Skeletal muscle tissue (tissue), 4 donors: ENCODE measurements around the gene NKAIN2. TPM values are rescaled to one million over a fixed set of nuclear protein-coding genes. Genes with fewer than 3 reads are reported as not detected.
"Not testable (repeated sequence)": the region's sequence is repeated elsewhere in the genome, so short reads cannot be mapped to it uniquely, and the experiment has no call there.

Experiments
- H3K27ac ChIP-seq: one replicate; pipeline ENCODE4 v1.7.0; 2013; ENCODE audit warnings: mild to moderate bottlenecking, low read depth, low read length, inconsistent platforms
- H3K27me3 ChIP-seq, 3 donors: one replicate each; pipeline ENCODE4 v1.7.0; 2013; ENCODE audit warnings: low read length in 3 of 3; ENCODE audit not compliant: control insufficient read depth in 3 of 3, insufficient read depth in 3 of 3
- H3K36me3 ChIP-seq, 3 donors: one replicate each; pipeline ENCODE4 v1.7.0; 2013; ENCODE audit warnings: low read length in 3 of 3; ENCODE audit not compliant: control insufficient read depth in 3 of 3, insufficient read depth in 3 of 3
- H3K4me1 ChIP-seq, 3 donors: one replicate each; pipeline ENCODE4 v1.7.0; 2013; ENCODE audit warnings: low read length in 3 of 3, mild to moderate bottlenecking in 3 of 3; ENCODE audit not compliant: control insufficient read depth in 3 of 3, insufficient read depth in 3 of 3
- H3K4me3 ChIP-seq, 3 donors: one replicate each; pipeline ENCODE4 v1.7.0; 2013; ENCODE audit warnings: low read length in 3 of 3
- H3K9ac ChIP-seq, 3 donors: one replicate each; pipeline ENCODE4 v1.7.0; 2013; ENCODE audit warnings: low read length in 3 of 3, mild to moderate bottlenecking in 3 of 3, moderate library complexity in 2 of 3, low read depth in 1 of 3
- H3K9me3 ChIP-seq, 3 donors: one replicate each; pipeline ENCODE4 v1.7.0; 2013; ENCODE audit warnings: low read length in 3 of 3; ENCODE audit not compliant: control insufficient read depth in 3 of 3
- total RNA-seq: library from RNA; depleted of rRNA; stranded (reverse); fragments of >200 nt; gene quantifications from one replicate; pipeline ENCODE4 v1.2.3, GENCODE V29; 2014
- donor health status: Osteomylitis.

Gene NKAIN2
- total RNA-seq, 1 donor from 2014 or later = 3.1 TPM

GRCh38 chr6:124564125-124564524 lies 760.5 kb downstream of the NKAIN2 start:
- not testable (repeated sequence) for H3K36me3 ChIP-seq, H3K4me3 ChIP-seq, H3K9ac ChIP-seq, H3K4me1 ChIP-seq, H3K27ac ChIP-seq, H3K27me3 ChIP-seq, H3K9me3 ChIP-seq

DNA sequence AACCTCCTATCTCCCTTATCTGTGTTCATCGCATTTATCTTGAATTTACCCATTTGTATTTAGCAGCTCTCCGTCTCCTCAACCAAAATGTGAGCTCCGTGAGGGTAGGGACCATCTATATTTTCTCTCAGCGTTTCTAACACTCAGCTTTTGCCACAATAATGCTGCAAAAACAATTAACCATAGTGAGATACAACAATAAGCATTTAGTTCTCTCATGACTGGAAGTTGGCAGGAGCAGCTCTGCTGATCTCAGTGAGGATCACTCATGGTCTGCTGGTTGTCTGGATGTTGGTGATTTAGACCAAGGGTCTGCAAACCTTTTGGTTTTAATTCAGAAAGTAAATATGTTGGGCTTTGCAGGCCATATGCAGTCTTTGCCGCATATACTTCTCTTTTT lies 763.7 kb downstream of the NKAIN2 start:
- peaks cover 0 to 2% (median 0%) of the 10 kb centered on the region in 3 donors for H3K9me3 ChIP-seq
- no peaks in the 10 kb centered on the region for H3K36me3 ChIP-seq
- no peaks in the 10 kb centered on the region for H3K4me1 ChIP-seq
- no peak overlapping the region for H3K4me3 ChIP-seq
- H3K27me3 ChIP-seq = no peaks in the 10 kb centered on the region
- no peak overlapping the region for H3K27ac ChIP-seq
- H3K9ac ChIP-seq = no peak overlapping the region

DNA sequence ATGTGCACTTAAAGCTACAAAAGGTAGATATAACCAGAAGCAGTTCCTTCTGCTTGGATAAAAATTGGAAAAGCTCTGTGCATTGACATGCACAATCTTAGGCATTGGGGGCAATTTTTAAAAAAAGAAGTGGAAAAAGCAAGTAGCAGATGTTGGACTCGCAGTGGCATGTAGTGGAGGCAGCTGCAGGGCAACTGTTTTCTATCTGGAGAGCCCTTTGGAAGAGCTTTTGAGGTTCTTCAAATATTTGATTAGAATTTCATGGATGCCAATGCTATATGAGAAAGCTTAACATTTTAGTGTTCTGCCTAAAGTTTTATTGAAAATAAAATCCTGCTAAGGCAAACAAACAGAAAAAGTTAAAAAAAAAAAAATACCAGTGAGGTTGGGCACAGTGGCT lies 770.3 kb downstream of the NKAIN2 start:
- H3K4me1 ChIP-seq = no peaks in the 10 kb centered on the region
- no peaks in the 10 kb centered on the region for H3K9me3 ChIP-seq
- H3K27me3 ChIP-seq = no peaks in the 10 kb centered on the region
- no peak overlapping the region for H3K4me3 ChIP-seq
- H3K36me3 ChIP-seq = no peaks in the 10 kb centered on the region
- H3K9ac ChIP-seq = no peak overlapping the region
- H3K27ac ChIP-seq = no peak overlapping the region

GRCh38 chr6:124577734-124578281 lies 774.1 kb downstream of the NKAIN2 start:
- Histone ChIP-seq H3K27me3 (no peaks in the 10 kb centered on the region), H3K9me3 (no peaks in the 10 kb centered on the region), H3K4me3 (no peak overlapping the region), H3K4me1 (no peaks in the 10 kb centered on the region), H3K27ac (no peak overlapping the region), H3K9ac (no peak overlapping the region), H3K36me3 (no peaks in the 10 kb centered on the region)

- Histone ChIP-seq H3K27me3 (no peaks in the 10 kb centered on the region), H3K36me3 (no peaks in the 10 kb centered on the region), H3K27ac (no peak overlapping the region), H3K4me1 (no peaks in the 10 kb centered on the region), H3K9ac (no peak overlapping the region), H3K4me3 (no peak overlapping the region), H3K9me3 (no peaks in the 10 kb centered on the region)
Measured at GRCh38 chr6:124590001-124590400, 786.3 kb downstream of the NKAIN2 start.

GRCh38 chr6:124599656-124600055 lies 796.0 kb downstream of the NKAIN2 start:
- Histone ChIP-seq H3K9me3 (no peaks in the 10 kb centered on the region), H3K9ac (no peak overlapping the region), H3K36me3 (no peaks in the 10 kb centered on the region), H3K27ac (no peak overlapping the region), H3K27me3 (no peaks in the 10 kb centered on the region), H3K4me3 (no peak overlapping the region), H3K4me1 (no peaks in the 10 kb centered on the region)

GRCh38 chr6:124604719-124605118 lies 801.1 kb downstream of the NKAIN2 start:
- Histone ChIP-seq H3K9me3 (no peaks in the 10 kb centered on the region), H3K36me3 (no peaks in the 10 kb centered on the region), H3K27me3 (no peaks in the 10 kb centered on the region), H3K27ac (no peak overlapping the region), H3K9ac (no peak overlapping the region), H3K4me3 (no peak overlapping the region), H3K4me1 (no peaks in the 10 kb centered on the region)

- Histone ChIP-seq H3K9ac (no peak overlapping the region), H3K27me3 (no peaks in the 10 kb centered on the region), H3K36me3 (no peaks in the 10 kb centered on the region), H3K9me3 (no peaks in the 10 kb centered on the region), H3K4me3 (no peak overlapping the region), H3K27ac (no peak overlapping the region), H3K4me1 (no peaks in the 10 kb centered on the region)
Measured at GRCh38 chr6:124607119-124607627, 803.5 kb downstream of the NKAIN2 start.

DNA sequence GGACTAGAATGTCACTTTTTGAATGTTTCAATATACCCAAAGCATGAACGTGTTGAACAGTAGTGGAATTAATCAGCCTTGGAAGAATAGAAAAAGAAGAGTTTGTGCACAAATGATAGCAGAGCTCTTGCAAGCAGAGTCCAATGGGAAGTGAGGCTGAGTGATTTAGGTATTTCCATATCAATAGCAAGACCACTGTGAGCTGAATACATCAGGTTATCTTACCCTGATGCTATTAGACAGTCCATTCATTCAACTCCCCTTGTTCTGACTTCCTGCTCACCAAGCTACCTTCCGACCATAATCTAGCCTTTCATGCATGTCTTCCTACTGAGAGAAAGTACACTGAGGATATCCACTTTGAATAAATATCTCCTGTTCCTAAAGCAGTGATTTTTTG lies 809.4 kb downstream of the NKAIN2 start:
- Histone ChIP-seq H3K4me1 (no peaks in the 10 kb centered on the region), H3K9me3 (no peaks in the 10 kb centered on the region), H3K36me3 (no peaks in the 10 kb centered on the region), H3K9ac (no peak overlapping the region), H3K27me3 (no peaks in the 10 kb centered on the region), H3K4me3 (no peak overlapping the region), H3K27ac (no peak overlapping the region)

DNA sequence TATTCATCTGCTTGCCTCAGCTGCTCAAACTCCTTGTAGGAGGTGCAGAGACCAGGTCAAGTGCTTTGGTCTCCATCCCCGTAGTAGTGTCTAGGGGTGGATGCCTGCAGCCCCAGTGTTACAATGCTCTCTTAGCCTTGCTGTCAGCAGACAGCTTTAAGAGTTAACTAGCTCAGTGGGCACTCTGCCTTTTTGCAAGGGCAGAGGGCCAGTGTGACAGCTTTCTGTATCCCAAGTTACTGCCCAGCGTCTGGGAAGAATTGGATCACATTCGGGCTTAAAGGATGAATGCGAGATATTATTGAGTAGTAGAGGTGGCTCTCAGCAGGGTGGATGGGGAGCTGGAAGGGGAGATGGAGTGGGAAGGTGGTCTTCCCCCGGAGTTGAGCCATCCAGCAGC lies 818.7 kb downstream of the NKAIN2 start:
- no peaks in the 10 kb centered on the region for H3K9me3 ChIP-seq

More for the DNA sequence above, 818.7 kb downstream of the NKAIN2 start:
- H3K27ac ChIP-seq = no peak overlapping the region
- no peaks in the 10 kb centered on the region for H3K4me1 ChIP-seq
- H3K36me3 ChIP-seq = no peaks in the 10 kb centered on the region
- no peak overlapping the region for H3K4me3 ChIP-seq
- H3K9ac ChIP-seq = no peak overlapping the region
- no peaks in the 10 kb centered on the region for H3K27me3 ChIP-seq
